SK-N-SH (cell line): ENCODE results near the gene NR2C2. TPM values are rescaled to one million over a fixed set of nuclear protein-coding genes. Genes with fewer than 3 reads are reported as not detected.
"Not testable (repeated sequence)": the region's sequence is repeated elsewhere in the genome, so short reads cannot be mapped to it uniquely, and the experiment has no call there.

Source experiments
- CTCF ChIA-PET: fragments of 300-600, 350-600 bp; formaldehyde crosslinking; extraction: SDS; loops from one replicate; lab custom pipeline; 2021; lab: Yijun Ruan, JAX
- POLR2A ChIA-PET: fragments of 350-600 bp; sonication (Branson Sonifier 250); formaldehyde crosslinking; extraction: SDS; loops from one replicate; lab custom pipeline; 2020; ENCODE audit warnings: antibody characterized with exemption, inconsistent platforms; lab: Yijun Ruan, JAX
- DNase-seq: peaks from one replicate; pipeline ENCODE4 v3.0.0; 2012
- H2AFZ ChIP-seq: fragments of 200-600 bp; sonication (generic); 2 replicates; pipeline ENCODE4 v1.8.1; 2016; ENCODE audit warnings: antibody characterized with exemption, mild to moderate bottlenecking, low read depth
- H3F3A ChIP-seq: fragments of 200-600 bp; sonication (generic); replicated peaks from 2 replicates; pipeline ENCODE3; 2016; ENCODE audit warnings: antibody characterized with exemption, mild to moderate bottlenecking; ENCODE audit not compliant: insufficient read depth
- H3K27ac ChIP-seq, 2 experiments: fragments of 200-500 bp in 1 of 2; fragments of 200-600 bp in 1 of 2; sonication (Bioruptor generic) in 1 of 2; sonication (generic), shearing (Covaris generic) in 1 of 2; 2 replicates each; pipeline versions ENCODE4 v1.5.1 to v1.6.1; 2014 to 2016; ENCODE audit warnings: low read depth in 2 of 2, inconsistent platforms in 1 of 2, low read length in 1 of 2, mild to moderate bottlenecking in 1 of 2, mixed read lengths in 1 of 2
- H3K27me3 ChIP-seq: fragments of 200-600 bp; sonication (generic), shearing (Covaris generic); 2 replicates; pipeline ENCODE4 v1.6.1; 2016; ENCODE audit warnings: mixed run types; ENCODE audit not compliant: insufficient read depth
- H3K36me3 ChIP-seq, 2 experiments: fragments of 200-500 bp in 1 of 2; fragments of 200-600 bp in 1 of 2; sonication (Bioruptor generic) in 1 of 2; sonication (generic) in 1 of 2; replicated peaks in 1 of 2; 2 replicates each; pipeline versions ENCODE3 to v1.5.1; 2014 to 2016; ENCODE audit warnings: low read length in 1 of 2, mild to moderate bottlenecking in 1 of 2; ENCODE audit not compliant: insufficient read depth in 2 of 2, control insufficient read depth in 1 of 2
- H3K4me1 ChIP-seq, 2 experiments: fragments of 200-500 bp in 1 of 2; fragments of 200-600 bp in 1 of 2; sonication (Bioruptor generic) in 1 of 2; sonication (generic), shearing (Covaris generic) in 1 of 2; 2 replicates each; pipeline versions ENCODE4 v1.5.1 to v1.6.1; 2014 to 2016; ENCODE audit warnings: low read depth in 1 of 2, low read length in 1 of 2, mixed run types in 1 of 2; ENCODE audit not compliant: insufficient read depth in 2 of 2, control insufficient read depth in 1 of 2
- H3K4me2 ChIP-seq: fragments of 200-600 bp; sonication (generic), shearing (Covaris generic); 2 replicates; pipeline ENCODE4 v1.6.1; 2017; ENCODE audit warnings: mixed run types
- H3K4me3 ChIP-seq, 2 experiments: fragments of 200-500 bp in 1 of 2; fragments of 200-600 bp in 1 of 2; sonication (Bioruptor generic) in 1 of 2; sonication (generic), shearing (Covaris generic) in 1 of 2; 2 replicates each; pipeline versions ENCODE4 v1.5.1 to v1.8.1; 2014 to 2016; ENCODE audit warnings: low read depth in 2 of 2, inconsistent platforms in 1 of 2, low read length in 1 of 2, mild to moderate bottlenecking in 1 of 2, mixed read lengths in 1 of 2, moderate library complexity in 1 of 2
- H3K79me2 ChIP-seq: fragments of 200-600 bp; sonication (generic); 2 replicates; pipeline ENCODE4 v1.8.1; 2017; ENCODE audit warnings: mild to moderate bottlenecking; ENCODE audit not compliant: insufficient read depth
- H3K9ac ChIP-seq: fragments of 200-600 bp; sonication (generic); 2 replicates; pipeline ENCODE4 v1.6.1; 2017; ENCODE audit warnings: mixed run types
- H3K9me2 ChIP-seq: fragments of 200-600 bp; sonication (generic); 2 replicates; pipeline ENCODE4 v1.6.1; 2017; ENCODE audit warnings: mixed run types
- H3K9me3 ChIP-seq: fragments of 200-600 bp; sonication (generic); 2 replicates; pipeline ENCODE4 v1.6.1; 2017; ENCODE audit warnings: mixed run types, mild to moderate bottlenecking, moderate library complexity
- H4K20me1 ChIP-seq: fragments of 200-600 bp; sonication (generic); 2 replicates; pipeline ENCODE4 v1.6.1; 2017; ENCODE audit warnings: mild to moderate bottlenecking, mixed run types; ENCODE audit not compliant: insufficient read depth
- CHD2 ChIP-seq: fragments of 150-350 bp; IDR thresholded peaks from 2 replicates; pipeline ENCODE4 v1.6.1; 2018; ENCODE audit warnings: low read length; ENCODE audit not compliant: partially characterized antibody
- ELF1 ChIP-seq: IDR thresholded peaks from 2 replicates; pipeline ENCODE4 v1.4.0; 2012
- EP300 ChIP-seq, 2 experiments: IDR thresholded peaks; 2 replicates each; pipeline versions ENCODE4 v1.4.0 to v1.6.1; 2012; ENCODE audit warnings: borderline replicate concordance in 1 of 2, low read depth in 1 of 2, low read length in 1 of 2
- EZH2phosphoT487 ChIP-seq: fragments of 200-600 bp; sonication (generic); IDR thresholded peaks from 2 replicates; pipeline ENCODE4 v1.6.1; 2017; ENCODE audit warnings: low read depth, mixed run types, mild to moderate bottlenecking, antibody characterized with exemption, moderate library complexity, borderline replicate concordance
- FOSL2 ChIP-seq: IDR thresholded peaks from 2 replicates; pipeline ENCODE4 v1.4.0; 2012; ENCODE audit warnings: low read depth, mild to moderate bottlenecking, moderate library complexity, borderline replicate concordance
- FOXJ3 ChIP-seq: sonication (generic); formaldehyde crosslinking; IDR thresholded peaks from 2 replicates; pipeline ENCODE4 v1.5.1; 2020; ENCODE audit warnings: mild to moderate bottlenecking, missing genetic modification reagents
- GABPA ChIP-seq: IDR thresholded peaks from 2 replicates; pipeline ENCODE4 v1.4.0; 2012; ENCODE audit warnings: low read depth, mild to moderate bottlenecking
- GATA2 ChIP-seq: sonication (generic); formaldehyde crosslinking; IDR thresholded peaks from 2 replicates; pipeline ENCODE4 v1.5.0; 2020; ENCODE audit warnings: mild to moderate bottlenecking, missing genetic modification reagents
- MAX ChIP-seq: IDR thresholded peaks from 2 replicates; pipeline ENCODE4 v1.4.0; 2012; ENCODE audit warnings: low read depth
- MEF2A ChIP-seq: IDR thresholded peaks from 2 replicates; pipeline ENCODE4 v1.4.0; 2012; ENCODE audit warnings: low read depth, borderline replicate concordance
- NRF1 ChIP-seq: IDR thresholded peaks from 2 replicates; pipeline ENCODE4 v1.6.1; 2012; ENCODE audit warnings: low read depth, mild to moderate bottlenecking, low read length
- PBX3 ChIP-seq: IDR thresholded peaks from 2 replicates; pipeline ENCODE4; 2012
- RAD21 ChIP-seq: IDR thresholded peaks from 2 replicates; pipeline ENCODE4 v1.6.1; 2012; ENCODE audit warnings: mild to moderate bottlenecking, low read length
- RFX5 ChIP-seq: IDR thresholded peaks from 2 replicates; pipeline ENCODE4 v1.6.1; 2012; ENCODE audit warnings: mild to moderate bottlenecking, improper control_type of control experiment, low read length
- ZBTB33 ChIP-seq: IDR thresholded peaks from 2 replicates; pipeline ENCODE4 v1.4.0; 2012; ENCODE audit warnings: low read depth, borderline replicate concordance
- WGBS: methylation state at CpG from one replicate; pipeline ENCODE4 v1.1.6; 2017; ENCODE audit warnings: low lambda C conversion rate; 5-methylcytosine and 5-hydroxymethylcytosine counted together
- polyA plus RNA-seq, 3 experiments: library from polyadenylated mRNA; depleted of rRNA; stranded (reverse); fragments of >200 nt; gene quantifications; 2 replicates each; pipeline ENCODE4 v1.2.3, GENCODE V29; 2012
- TF ChIP-seq, protein P1 (sequence below): fragments of 200-600 bp; sonication (generic); IDR thresholded peaks from 2 replicates; pipeline ENCODE4 v1.6.1; 2017; ENCODE audit warnings: antibody characterized with exemption, mild to moderate bottlenecking, moderate library complexity

NR2C2 gene
- polyA plus RNA-seq, 1 of the 3 experiments (the other 2 are of a cell fraction), result 13.1 TPM

DNA sequence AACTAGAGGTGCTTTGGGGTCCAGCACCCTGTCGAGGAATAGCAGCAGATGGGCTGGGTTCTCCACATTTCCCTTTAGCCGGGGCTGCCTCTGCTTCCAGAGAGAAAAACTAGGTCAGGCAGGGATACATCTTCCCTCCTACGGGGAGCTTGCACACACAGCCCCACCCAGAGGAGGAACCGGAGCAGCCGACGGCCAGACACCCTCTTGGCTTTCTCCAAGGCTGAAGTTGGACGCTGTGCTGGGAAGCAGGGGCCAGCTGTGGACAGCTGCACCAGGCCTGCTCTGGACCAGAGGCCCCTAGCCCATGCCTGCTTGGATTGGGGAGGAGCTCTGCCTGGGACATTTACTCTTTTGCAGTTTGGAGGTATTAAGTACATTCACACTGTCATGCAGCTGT, 44.7 kb upstream of the NR2C2 start:
- Histone ChIP-seq H3K27ac (no peak overlapping the region), H3K27me3 (no peaks in the 10 kb centered on the region), H2AFZ (no peak overlapping the region), H4K20me1 (no peaks in the 10 kb centered on the region), H3F3A (no peaks in the 10 kb centered on the region), H3K36me3 (no peaks in the 10 kb centered on the region), H3K9me3 (no peaks in the 10 kb centered on the region), H3K79me2 (no peaks in the 10 kb centered on the region), H3K9ac (no peak overlapping the region), H3K4me2 (no peak overlapping the region), H3K4me3 (no peak overlapping the region), H3K9me2 (no peaks in the 10 kb centered on the region), H3K4me1 (peaks cover 0 to 3% of the 10 kb centered on the region in 2 experiments; a peak in 1 of 4 replicates)
- WGBS, result 15% methylated on average over 6 of the region's 7 CpGs
- CTCF ChIA-PET, result interaction anchor here (0.8 to 1.9 kb wide), 3 partner anchors 21 to 118 kb away, joined by 3 to 4 read pairs (median 3); no protein-coding TSS in a partner anchor
- POLR2A ChIA-PET, result no interaction called here
- TF ChIP-seq, protein P1, sequence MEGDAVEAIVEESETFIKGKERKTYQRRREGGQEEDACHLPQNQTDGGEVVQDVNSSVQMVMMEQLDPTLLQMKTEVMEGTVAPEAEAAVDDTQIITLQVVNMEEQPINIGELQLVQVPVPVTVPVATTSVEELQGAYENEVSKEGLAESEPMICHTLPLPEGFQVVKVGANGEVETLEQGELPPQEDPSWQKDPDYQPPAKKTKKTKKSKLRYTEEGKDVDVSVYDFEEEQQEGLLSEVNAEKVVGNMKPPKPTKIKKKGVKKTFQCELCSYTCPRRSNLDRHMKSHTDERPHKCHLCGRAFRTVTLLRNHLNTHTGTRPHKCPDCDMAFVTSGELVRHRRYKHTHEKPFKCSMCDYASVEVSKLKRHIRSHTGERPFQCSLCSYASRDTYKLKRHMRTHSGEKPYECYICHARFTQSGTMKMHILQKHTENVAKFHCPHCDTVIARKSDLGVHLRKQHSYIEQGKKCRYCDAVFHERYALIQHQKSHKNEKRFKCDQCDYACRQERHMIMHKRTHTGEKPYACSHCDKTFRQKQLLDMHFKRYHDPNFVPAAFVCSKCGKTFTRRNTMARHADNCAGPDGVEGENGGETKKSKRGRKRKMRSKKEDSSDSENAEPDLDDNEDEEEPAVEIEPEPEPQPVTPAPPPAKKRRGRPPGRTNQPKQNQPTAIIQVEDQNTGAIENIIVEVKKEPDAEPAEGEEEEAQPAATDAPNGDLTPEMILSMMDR, result no peak
- no peak for TF ChIP-seq MEF2A
- no peak for TF ChIP-seq MAX
- TF ChIP-seq FOXJ3 (CRISPR knock-in tag), result no peak
- no peak for TF ChIP-seq RAD21
- TF ChIP-seq ELF1, result no peak
- TF ChIP-seq EP300 (IDR thresholded peaks at IDR 0.05; ENCODE audit: borderline replicate concordance in 1 of 2, low read depth in 1 of 2, low read length in 1 of 2), result no peak
- TF ChIP-seq GABPA, result no peak
- no peak for TF ChIP-seq EZH2phosphoT487
- DNase-seq, result no peak

GRCh38 chr3:14903501-14903900, 43.9 kb upstream of the NR2C2 start:
- POLR2A ChIA-PET, H4K20me1 ChIP-seq, H3K4me2 ChIP-seq, H3K27me3 ChIP-seq, DNase-seq, H3K9me2 ChIP-seq, H3K4me1 ChIP-seq, H3K79me2 ChIP-seq, H3K4me3 ChIP-seq, H2AFZ ChIP-seq, H3K9me3 ChIP-seq, H3F3A ChIP-seq, H3K9ac ChIP-seq, H3K36me3 ChIP-seq, H3K27ac ChIP-seq: not testable (repeated sequence)
- CTCF ChIA-PET, result interaction anchor here (0.5 to 1.9 kb wide), 5 partner anchors 10 to 428 kb away, joined by 3 to 4 read pairs (median 3); no protein-coding TSS in a partner anchor
- 83% methylated on average over 3 of the region's 3 CpGs for WGBS

- H3K4me3 ChIP-seq, result no peak overlapping the region
- TF ChIP-seq NRF1, result no peak
- no peak for TF ChIP-seq ZBTB33
- TF ChIP-seq RFX5, result no peak
- no peak for TF ChIP-seq FOSL2
- TF ChIP-seq GABPA, result no peak
- no peak for TF ChIP-seq CHD2
- TF ChIP-seq GATA2 (CRISPR knock-in tag), result no peak
- no peak for TF ChIP-seq EZH2phosphoT487
- no peak for TF ChIP-seq MEF2A
- no peak for TF ChIP-seq PBX3
- no peak for TF ChIP-seq ELF1
- H3K36me3 ChIP-seq, result no peaks in the 10 kb centered on the region
- no peak overlapping the region for H3K9ac ChIP-seq
- H3K9me2 ChIP-seq, result no peaks in the 10 kb centered on the region
- 44% methylated on average over 6 of the region's 6 CpGs for WGBS
- peaks cover 0 to 3% of the 10 kb centered on the region in 2 experiments; a peak in 1 of 4 replicates for H3K4me1 ChIP-seq
- ChIA-PET CTCF (interaction anchor here (1.0 to 1.3 kb wide), 3 partner anchors 9 to 48 kb away, joined by 3 to 5 read pairs (median 3); no protein-coding TSS in a partner anchor), POLR2A (no interaction called here)
- H3K27me3 ChIP-seq, result no peaks in the 10 kb centered on the region; the same call in 1 of the 2 replicates
- H3K9me3 ChIP-seq, result no peaks in the 10 kb centered on the region
- H2AFZ ChIP-seq, result no peak overlapping the region
- no peaks in the 10 kb centered on the region for H4K20me1 ChIP-seq
- H3F3A ChIP-seq, result no peaks in the 10 kb centered on the region
- H3K4me2 ChIP-seq, result no peak overlapping the region
- DNase-seq, result no peak
- H3K27ac ChIP-seq, result no peak overlapping the region
- H3K79me2 ChIP-seq, result no peaks in the 10 kb centered on the region
These were observed 42.2 kb upstream of the NR2C2 start for GRCh38 chr3:14905055-14905657.
